Measurements from ENCODE around the gene DPEP3. TPM values are rescaled to one million over a fixed set of nuclear protein-coding genes. Genes with fewer than 3 reads are reported as not detected.

The DPEP3 gene
- total and polyA plus RNA-seq, 4 donors, result 0.16 to 0.51 (median 0.40) TPM; not detected in 1

- H3K36me3 ChIP-seq (ENCODE audit: control insufficient read depth in 4 of 4, insufficient read depth in 4 of 4, low read length in 4 of 4), result peaks cover 9 to 49% (median 31%) of the 10 kb centered on the region in 4 donors
- H3K9me3 ChIP-seq (ENCODE audit: control insufficient read depth in 4 of 4, insufficient read depth in 3 of 4, low read length in 3 of 4), result no peaks in the 10 kb centered on the region
- peak overlapping the region; percentile 77 to 84 for H3K27ac ChIP-seq (ENCODE audit: low read depth in 1 of 2, low read length in 1 of 2)
- peak; percentile 32 for ATAC-seq (ENCODE audit: insufficient read depth, low FRiP score)
- 66 to 79% methylated on average over 11 of the region's 11 CpGs for WGBS, 2 donors
- no peak overlapping the region for H3K9ac ChIP-seq (ENCODE audit: insufficient read depth in 1 of 2, low read length in 2 of 2)
- DNase-seq, result peak in 1 of 3 donors; percentile 49
- H3K4me3 ChIP-seq, result no peak overlapping the region
- no peaks in the 10 kb centered on the region for H3K27me3 ChIP-seq (ENCODE audit: control insufficient read depth in 3 of 3, insufficient read depth in 3 of 3, low read length in 2 of 3)
- peaks cover 0 to 41% (median 12%) of the 10 kb centered on the region in 5 donors for H3K4me1 ChIP-seq (ENCODE audit: control insufficient read depth in 5 of 5, insufficient read depth in 5 of 5, low read length in 5 of 5)
- TF ChIP-seq CTCF (IDR thresholded peaks at IDR 0.05; ENCODE audit: control extremely low read depth, extremely low read depth), result no peak
Observed at GRCh38 chr16:67959536-67960329, 20.6 kb downstream of the DPEP3 start.

- no peak overlapping the region for H3K9ac ChIP-seq (ENCODE audit: insufficient read depth in 1 of 2, low read length in 2 of 2)
- H3K36me3 ChIP-seq (ENCODE audit: control insufficient read depth in 4 of 4, insufficient read depth in 4 of 4, low read length in 4 of 4), result peaks cover 9 to 48% (median 40%) of the 10 kb centered on the region in 4 donors
- ATAC-seq (ENCODE audit: insufficient read depth, low FRiP score), result no peak
- H3K27ac ChIP-seq (ENCODE audit: low read depth in 1 of 2, low read length in 1 of 2), result no peak overlapping the region
- H3K27me3 ChIP-seq (ENCODE audit: control insufficient read depth in 3 of 3, insufficient read depth in 3 of 3, low read length in 2 of 3), result no peaks in the 10 kb centered on the region
- peaks cover 0 to 29% (median 0%) of the 10 kb centered on the region in 5 donors for H3K4me1 ChIP-seq (ENCODE audit: control insufficient read depth in 5 of 5, insufficient read depth in 5 of 5, low read length in 5 of 5)
- no peaks in the 10 kb centered on the region for H3K9me3 ChIP-seq (ENCODE audit: control insufficient read depth in 4 of 4, insufficient read depth in 3 of 4, low read length in 3 of 4)
- H3K4me3 ChIP-seq, result no peak overlapping the region
- no peak for DNase-seq
- TF ChIP-seq CTCF (IDR thresholded peaks at IDR 0.05; ENCODE audit: control extremely low read depth, extremely low read depth), result no peak
- WGBS, 2 donors, result 97 to 99% methylated on average over 9 of the region's 9 CpGs
Observed at GRCh38 chr16:67957622-67958021, 22.7 kb downstream of the DPEP3 start.

GRCh38 chr16:67954421-67955196 lies 25.7 kb downstream of the DPEP3 start:
- no peak overlapping the region for H3K4me3 ChIP-seq
- TF ChIP-seq CTCF (IDR thresholded peaks at IDR 0.05; ENCODE audit: control extremely low read depth, extremely low read depth), result no peak
- H3K9ac ChIP-seq (ENCODE audit: insufficient read depth in 1 of 2, low read length in 2 of 2), result no peak overlapping the region
- peaks cover 17 to 54% (median 36%) of the 10 kb centered on the region in 4 donors for H3K36me3 ChIP-seq (ENCODE audit: control insufficient read depth in 4 of 4, insufficient read depth in 4 of 4, low read length in 4 of 4)
- ATAC-seq (ENCODE audit: insufficient read depth, low FRiP score) (no peak), DNase-seq (no peak)
- no peak overlapping the region for H3K27ac ChIP-seq (ENCODE audit: low read depth in 1 of 2, low read length in 1 of 2)
- 90 to 95% methylated on average over 10 of the region's 10 CpGs for WGBS, 2 donors
- no peaks in the 10 kb centered on the region for H3K27me3 ChIP-seq (ENCODE audit: control insufficient read depth in 3 of 3, insufficient read depth in 3 of 3, low read length in 2 of 3)
- H3K4me1 ChIP-seq (ENCODE audit: control insufficient read depth in 5 of 5, insufficient read depth in 5 of 5, low read length in 5 of 5), result peaks cover 0 to 12% (median 8%) of the 10 kb centered on the region in 5 donors
- H3K9me3 ChIP-seq (ENCODE audit: control insufficient read depth in 4 of 4, insufficient read depth in 3 of 4, low read length in 3 of 4), result no peaks in the 10 kb centered on the region

All from lung (tissue), 12 donors.